Liver (tissue), 9 donors: Measurements from ENCODE around the gene BCHE. TPM values are rescaled to one million over a fixed set of nuclear protein-coding genes. Genes with fewer than 3 reads are reported as not detected.
A peak's percentile ranks its signal among the peaks of the same experiment; 100 is the strongest.

Experiments
- DNase-seq: peaks from one replicate; pipeline ENCODE4 v3.0.0-alpha.2; 2017; ENCODE audit warnings: low spot score
- H3K27ac ChIP-seq, 2 donors: one replicate each; pipeline ENCODE4 v1.7.0; 2013; ENCODE audit warnings: inconsistent platforms in 2 of 2, low read length in 2 of 2, control low read depth in 1 of 2, low read depth in 1 of 2, mild to moderate bottlenecking in 1 of 2
- H3K27me3 ChIP-seq, 4 donors: one replicate each; pipeline versions ENCODE4 v1.6.1 to v1.7.0; 2013; ENCODE audit warnings: low read length in 3 of 4, inconsistent platforms in 1 of 4, mild to moderate bottlenecking in 1 of 4, moderate library complexity in 1 of 4; ENCODE audit not compliant: control insufficient read depth in 4 of 4, insufficient read depth in 4 of 4
- H3K36me3 ChIP-seq, 4 donors: one replicate each; pipeline versions ENCODE4 v1.6.1 to v1.7.0; 2013; ENCODE audit warnings: low read length in 3 of 4, mild to moderate bottlenecking in 3 of 4, low read depth in 1 of 4, moderate library complexity in 1 of 4; ENCODE audit not compliant: control insufficient read depth in 4 of 4, insufficient read depth in 3 of 4
- H3K4me1 ChIP-seq, 4 donors: one replicate each; pipeline versions ENCODE4 v1.6.1 to v1.7.0; 2013; ENCODE audit warnings: low read length in 3 of 4, mild to moderate bottlenecking in 3 of 4, moderate library complexity in 1 of 4; ENCODE audit not compliant: control insufficient read depth in 4 of 4, insufficient read depth in 4 of 4
- H3K4me3 ChIP-seq, 3 donors: one replicate each; pipeline versions ENCODE4 v1.6.1 to v1.7.0; 2013; ENCODE audit warnings: low read length in 3 of 3, control low read depth in 1 of 3, low read depth in 1 of 3, mild to moderate bottlenecking in 1 of 3
- H3K9ac ChIP-seq, 2 donors: one replicate each; pipeline ENCODE4 v1.7.0; 2013; ENCODE audit warnings: low read length in 2 of 2, mild to moderate bottlenecking in 2 of 2, moderate library complexity in 2 of 2, control low read depth in 1 of 2, low read depth in 1 of 2
- H3K9me3 ChIP-seq, 4 donors: one replicate each; pipeline versions ENCODE4 v1.6.1 to v1.7.0; 2013; ENCODE audit warnings: low read length in 3 of 4; ENCODE audit not compliant: control insufficient read depth in 4 of 4
- ATF3 ChIP-seq: IDR thresholded peaks from 2 replicates; pipeline ENCODE4 v1.6.1; 2016; ENCODE audit warnings: antibody characterized with exemption
- CTCF ChIP-seq: fragments of 150-350 bp; IDR thresholded peaks from 2 replicates; pipeline ENCODE4 v1.5.1; 2017; ENCODE audit warnings: improper control_type of control experiment, low read depth, low read length; ENCODE audit not compliant: missing input control
- EGR1 ChIP-seq, 2 donors: IDR thresholded peaks; 2 replicates each; pipeline ENCODE4 v1.6.1; 2016 to 2018; ENCODE audit warnings: antibody characterized with exemption in 2 of 2, low read depth in 2 of 2
- FOXA1 ChIP-seq: IDR thresholded peaks from 2 replicates; pipeline ENCODE4 v1.6.1; 2016; ENCODE audit warnings: antibody characterized with exemption
- FOXA2 ChIP-seq: IDR thresholded peaks from 2 replicates; pipeline ENCODE4 v1.6.1; 2016; ENCODE audit warnings: antibody characterized with exemption
- GABPA ChIP-seq, 2 donors: IDR thresholded peaks in 1 of 2; conservative IDR thresholded peaks in 1 of 2; 2 replicates each; pipeline ENCODE4 v1.6.1; 2016; ENCODE audit warnings: antibody characterized with exemption in 2 of 2, mild to moderate bottlenecking in 1 of 2, moderate library complexity in 1 of 2
- HNF4A ChIP-seq, 2 donors: conservative IDR thresholded peaks; 2 replicates each; pipeline ENCODE4 v1.6.1; 2016; ENCODE audit warnings: antibody characterized with exemption in 2 of 2, mild to moderate bottlenecking in 2 of 2
- HNF4G ChIP-seq: IDR thresholded peaks from 2 replicates; pipeline ENCODE4 v1.6.1; 2016; ENCODE audit warnings: antibody characterized with exemption
- JUND ChIP-seq, 2 donors: IDR thresholded peaks; 2 replicates each; pipeline ENCODE4 v1.6.1; 2016; ENCODE audit warnings: antibody characterized with exemption in 2 of 2
- MAX ChIP-seq: IDR thresholded peaks from 2 replicates; pipeline ENCODE4 v1.6.1; 2016; ENCODE audit warnings: antibody characterized with exemption
- NR2F2 ChIP-seq: IDR thresholded peaks from 2 replicates; pipeline ENCODE4 v1.6.1; 2016; ENCODE audit warnings: antibody characterized with exemption
- RAD21 ChIP-seq, 2 donors: IDR thresholded peaks; 2 replicates each; pipeline ENCODE4 v1.6.1; 2016; ENCODE audit warnings: antibody characterized with exemption in 2 of 2, mild to moderate bottlenecking in 2 of 2
- REST ChIP-seq: IDR thresholded peaks from 2 replicates; pipeline ENCODE4 v1.6.1; 2016; ENCODE audit warnings: antibody characterized with exemption, mild to moderate bottlenecking
- RXRA ChIP-seq, 2 donors: IDR thresholded peaks; 2 replicates each; pipeline ENCODE4 v1.6.1; 2017 to 2018; ENCODE audit warnings: antibody characterized with exemption in 2 of 2, mild to moderate bottlenecking in 1 of 2
- SP1 ChIP-seq: IDR thresholded peaks from 2 replicates; pipeline ENCODE4 v1.6.1; 2018; ENCODE audit warnings: antibody characterized with exemption, mild to moderate bottlenecking
- TAF1 ChIP-seq: conservative IDR thresholded peaks from 2 replicates; pipeline ENCODE4 v1.6.1; 2016; ENCODE audit warnings: antibody characterized with exemption, mild to moderate bottlenecking
- YY1 ChIP-seq: IDR thresholded peaks from 2 replicates; pipeline ENCODE4 v1.6.1; 2016; ENCODE audit warnings: antibody characterized with exemption, mild to moderate bottlenecking
- ZBTB33 ChIP-seq: IDR thresholded peaks from 2 replicates; pipeline ENCODE4 v1.6.1; 2016; ENCODE audit warnings: antibody characterized with exemption
- WGBS: extraction: QIAGEN DNeasy Blood & Tissue Kit; methylation state at CpG from one replicate; pipeline ENCODE4 v1.1.7; 2013; 5-methylcytosine and 5-hydroxymethylcytosine counted together
- polyA plus RNA-seq, 2 donors: library from polyadenylated mRNA; stranded (reverse) in 1 of 2; unstranded in 1 of 2; fragments of 200-250 nt in 1 of 2; fragments of >200 nt in 1 of 2; fragmentation: Nextera tagmentation in 1 of 2; extraction: Ambion mirVana in 1 of 2; gene quantifications; one replicate each; pipeline versions ENCODE4 v1.2.1 to v1.2.3, GENCODE V29; 2013 to 2015
- total RNA-seq, 2 donors: library from RNA; depleted of rRNA; stranded (reverse); fragments of >200 nt; gene quantifications; one replicate each; pipeline ENCODE4 v1.2.3, GENCODE V29; 2014
- donor health status: healthy.
- donor health status: healthy.
- donor health status: healthy.
- donor health status: healthy.
- donor health status: healthy.

BCHE gene
- total and polyA plus RNA-seq, 4 donors: 18.4 to 46.8 (median 35.6) TPM

GRCh38 chr3:165754219-165755007, 82.8 kb downstream of the BCHE start:
- no peak overlapping the region for H3K4me3 ChIP-seq
- TF ChIP-seq MAX: no peak
- TF ChIP-seq FOXA2: no peak
- TF ChIP-seq HNF4A (conservative IDR thresholded peaks at IDR 0.05): no peak
- no peak for TF ChIP-seq GABPA (IDR thresholded peaks at IDR 0.05 in 1 of 2, conservative IDR thresholded peaks at IDR 0.05 in 1 of 2)
- no peak for TF ChIP-seq HNF4G
- TF ChIP-seq YY1: no peak
- no peak for TF ChIP-seq CTCF
- no peak for TF ChIP-seq SP1

GRCh38 chr3:165753560-165753959, 83.7 kb downstream of the BCHE start:
- H3K36me3 ChIP-seq: no peaks in the 10 kb centered on the region
- peak; percentile 41 to 46 for TF ChIP-seq RAD21 (IDR thresholded peaks at IDR 0.05)
- no peak for TF ChIP-seq CTCF
- peak; percentile 78 for TF ChIP-seq ATF3
- no peak for TF ChIP-seq ZBTB33
- TF ChIP-seq MAX: peak; percentile 44
- no peak for TF ChIP-seq TAF1
- no peak for TF ChIP-seq FOXA2
- no peak for TF ChIP-seq EGR1 (IDR thresholded peaks at IDR 0.05; ENCODE audit: low read depth in 2 of 2)
- no peak for TF ChIP-seq HNF4G
- TF ChIP-seq SP1: no peak
- peak; percentile 13 for TF ChIP-seq FOXA1
- no peak for TF ChIP-seq NR2F2
- peak in 1 of 2 donors; percentile 47 for TF ChIP-seq RXRA (IDR thresholded peaks at IDR 0.05)
- TF ChIP-seq YY1: peak; percentile 45
- TF ChIP-seq HNF4A (conservative IDR thresholded peaks at IDR 0.05): peak; percentile 10 to 46
- peak; percentile 43 for TF ChIP-seq REST
- TF ChIP-seq GABPA (IDR thresholded peaks at IDR 0.05 in 1 of 2, conservative IDR thresholded peaks at IDR 0.05 in 1 of 2): no peak
- TF ChIP-seq JUND (IDR thresholded peaks at IDR 0.05): peak; percentile 86 to 93
- H3K27ac ChIP-seq: no peak overlapping the region
- H3K4me1 ChIP-seq: peaks cover 0 to 6% (median 0%) of the 10 kb centered on the region in 4 donors
- DNase-seq: no peak
- H3K4me3 ChIP-seq: no peak overlapping the region
- H3K9ac ChIP-seq: no peak overlapping the region
- no peaks in the 10 kb centered on the region for H3K27me3 ChIP-seq
- no peaks in the 10 kb centered on the region for H3K9me3 ChIP-seq

More at GRCh38 chr3:165754219-165755007, 82.8 kb downstream of the BCHE start:
- Histone ChIP-seq H3K9me3 (no peaks in the 10 kb centered on the region), H3K9ac (no peak overlapping the region), H3K27ac (no peak overlapping the region), H3K4me1 (peaks cover 0 to 6% (median 0%) of the 10 kb centered on the region in 4 donors), H3K36me3 (no peaks in the 10 kb centered on the region), H3K27me3 (no peaks in the 10 kb centered on the region)
- whole genome bisulfite sequencing: 49% methylated on average over 1 of the region's 1 CpG
- DNase-seq: no peak
